Heart left ventricle (tissue), 16 donors: ENCODE data around the gene MAD2L2. TPM values are rescaled to one million over a fixed set of nuclear protein-coding genes. Genes with fewer than 3 reads are reported as not detected.

ENCODE experiments used
- ATAC-seq, 4 donors: fragments of 200-7000 bp; cut with Tn5 transposase; one replicate each; pipeline ENCODE4 v1.9.1; 2020 to 2022; ENCODE audit warnings: moderate library complexity in 4 of 4, mild to moderate bottlenecking in 3 of 4, moderate number of reproducible peaks in 1 of 4
- DNase-seq, 5 donors: peaks; one replicate each; pipeline ENCODE4 v3.0.0-alpha.2; 2020
- H3K27ac ChIP-seq, 12 donors: fragments of 200-600 bp; sonication (generic) in 4 of 12; one replicate each; pipeline versions ENCODE4 v1.5.0 to v1.8.0; 2016 to 2022; ENCODE audit warnings: mild to moderate bottlenecking in 2 of 12
- H3K27me3 ChIP-seq, 9 donors: fragments of 200-600 bp; sonication (generic) in 2 of 9; one replicate each; pipeline versions ENCODE4 v1.5.1 to v1.8.0; 2016 to 2022; ENCODE audit warnings: mild to moderate bottlenecking in 3 of 9
- H3K36me3 ChIP-seq, 9 donors: fragments of 200-600 bp; sonication (generic) in 2 of 9; one replicate each; pipeline versions ENCODE4 v1.5.0 to v1.8.0; 2018 to 2022; ENCODE audit warnings: mild to moderate bottlenecking in 2 of 9
- H3K4me1 ChIP-seq, 12 donors: fragments of 200-600 bp; sonication (generic) in 4 of 12; one replicate each; pipeline versions ENCODE4 v1.5.0 to v1.8.0; 2016 to 2022; ENCODE audit warnings: mild to moderate bottlenecking in 3 of 12
- H3K4me3 ChIP-seq, 12 donors: fragments of 200-600 bp; sonication (generic) in 4 of 12; one replicate each; pipeline versions ENCODE4 v1.5.0 to v1.8.0; 2017 to 2022; ENCODE audit warnings: mild to moderate bottlenecking in 9 of 12, moderate library complexity in 4 of 12
- H3K9me3 ChIP-seq, 12 donors: fragments of 200-600 bp; sonication (generic) in 4 of 12; one replicate each; pipeline versions ENCODE4 v1.5.0 to v1.8.0; 2016 to 2022; ENCODE audit warnings: mild to moderate bottlenecking in 1 of 12
- CTCF ChIP-seq, 12 donors: fragments of 200-600 bp; sonication (generic) in 4 of 12; IDR thresholded peaks; one replicate each; pipeline versions ENCODE4 v1.5.0 to v1.8.0; 2018 to 2022; ENCODE audit warnings: antibody characterized with exemption in 12 of 12, mild to moderate bottlenecking in 5 of 12
- POLR2A ChIP-seq, 2 donors: fragments of 450-650 bp; IDR thresholded peaks; one replicate each; pipeline ENCODE4 v1.6.1; 2017; ENCODE audit warnings: antibody characterized with exemption in 2 of 2, mild to moderate bottlenecking in 2 of 2, moderate library complexity in 2 of 2
- WGBS, 4 donors: extraction: QIAGEN DNeasy Blood & Tissue Kit in 2 of 4; methylation state at CpG; one replicate each; pipeline versions ENCODE4 v1.1.5 to v1.1.7; 2013 to 2018; 5-methylcytosine and 5-hydroxymethylcytosine counted together
- intact Hi-C, 10 donors: fragments of 100-400 bp; cut with DNase I; formaldehyde crosslinking; loops; one replicate each; pipeline versions ENCODE4 v1.11.1 to v1.14.2; 2022
- polyA plus RNA-seq, 2 donors: library from polyadenylated mRNA; stranded (reverse); fragments of 200-250 nt; gene quantifications; one replicate each; pipeline ENCODE4 v1.2.3, GENCODE V29; 2013
- total RNA-seq, 9 donors: library from RNA; depleted of rRNA in 2 of 9; stranded (reverse); fragments of >200 nt in 2 of 9; fragmentation: NEBNext Ultra II Directional in 3 of 9; extraction: Animal tissue kit (Norgen Biotek cat#: 25700) in 3 of 9; gene quantifications; one replicate each; pipeline versions ENCODE4 v1.1.0 to v1.2.4, GENCODE V29; 2016 to 2023
- donor health status: ischemic (EF 13 %, LVEDD 7.1; RV severe dilation, severe dysfunction).
- donor health status: healthy with polysubstance abuse.
- donor health status: DM: no; HTN: yes; CAD: no.
- donor health status: DM: no; HTN: no; CAD: no.
- donor health status: ischemic (EF 25% LVEDD 6.9; RV normal size, moderate dysfunction).
- donor health status: ischemic (EF 25% LVEDD 5.7; RV mildly dilated, moderate dysfunction).
- donor health status: healthy.
- donor health status: DM: yes; HTN: yes; CAD: no.
- donor health status: ischemic (EF 35%, LVEDD 5.7; RV mildly dilated, moderate dysfunction).
- donor health status: nonischemic (EF 11% LVEDD 7.7; RV severe dilation, severe dysfunction).
- donor health status: DM: yes; HTN: yes; CAD: no.
- donor health status: PGD.
- donor health status: ischemic (EF 29% LVEDD 5.4; RV normal size, mild dysfunction).
- donor health status: nonischemic (EF 23%, LVEDD 6.1; RV moderate dilation, normal function).

MAD2L2 gene
- total and polyA plus RNA-seq, 11 donors, result 15.9 to 54.2 (median 18.5) TPM

GRCh38 chr1:11714831-11715575, 34.1 kb upstream of the MAD2L2 start:
- H3K27ac ChIP-seq, result no peak overlapping the region
- no peak for DNase-seq
- TF ChIP-seq CTCF (IDR thresholded peaks at IDR 0.05) (no peak), POLR2A (IDR thresholded peaks at IDR 0.05) (no peak)
- H3K4me1 ChIP-seq, result peaks cover 0 to 12% (median 7%) of the 10 kb centered on the region in 12 donors
- intact Hi-C loops, result loop anchor here in 4 of 10 donors (5.0 kb wide), 3 partner anchors 33 to 63 kb away; partner anchors contain the start of genes FBXO2 (in 3 of the 4), FBXO44 (in 3 of the 4), FBXO6 (in 1 of the 4) and MAD2L2 (in 1 of the 4)
- WGBS, 4 donors, result 68 to 78% (median 70%) methylated on average over 24 of the region's 24 CpGs
- no peaks in the 10 kb centered on the region for H3K36me3 ChIP-seq
- H3K27me3 ChIP-seq, result peaks cover 0 to 19% (median 0%) of the 10 kb centered on the region in 9 donors
- no peak overlapping the region for H3K4me3 ChIP-seq
- no peaks in the 10 kb centered on the region for H3K9me3 ChIP-seq
- no peak for ATAC-seq

GRCh38 chr1:11713095-11713494, 32.1 kb upstream of the MAD2L2 start:
- DNase-seq (no peak), ATAC-seq (no peak)
- Histone ChIP-seq H3K27me3 (peaks cover 0 to 23% (median 0%) of the 10 kb centered on the region in 9 donors), H3K27ac (no peak overlapping the region), H3K36me3 (no peaks in the 10 kb centered on the region), H3K9me3 (no peaks in the 10 kb centered on the region), H3K4me3 (no peak overlapping the region), H3K4me1 (peaks cover 0 to 4% (median 2%) of the 10 kb centered on the region in 12 donors)
- 80 to 84% (median 83%) methylated on average over 11 of the region's 11 CpGs for whole genome bisulfite sequencing, 4 donors
- intact Hi-C loops, result no loop called here
- no peak for TF ChIP-seq CTCF (IDR thresholded peaks at IDR 0.05)
- no peak for TF ChIP-seq POLR2A (IDR thresholded peaks at IDR 0.05)

GRCh38 chr1:11712285-11712684, 31.3 kb upstream of the MAD2L2 start:
- H3K36me3 ChIP-seq, result no peaks in the 10 kb centered on the region
- no peak overlapping the region for H3K4me3 ChIP-seq
- no peak overlapping the region for H3K27ac ChIP-seq
- peaks cover 0 to 26% (median 0%) of the 10 kb centered on the region in 9 donors for H3K27me3 ChIP-seq
- H3K4me1 ChIP-seq, result peaks cover 0 to 12% (median 9%) of the 10 kb centered on the region in 12 donors
- no peaks in the 10 kb centered on the region for H3K9me3 ChIP-seq
- WGBS, 4 donors, result 88 to 93% (median 90%) methylated on average over 8 of the region's 8 CpGs
- ATAC-seq, result no peak
- TF ChIP-seq POLR2A (IDR thresholded peaks at IDR 0.05), result no peak
- no peak for TF ChIP-seq CTCF (IDR thresholded peaks at IDR 0.05)
- intact Hi-C loops, result no loop called here
- DNase-seq, result no peak

- DNase-seq, result no peak
- peaks cover 0 to 13% (median 9%) of the 10 kb centered on the region in 12 donors for H3K4me1 ChIP-seq
- no peak for TF ChIP-seq POLR2A (IDR thresholded peaks at IDR 0.05)
- no peak for TF ChIP-seq CTCF (IDR thresholded peaks at IDR 0.05)
- H3K9me3 ChIP-seq, result no peaks in the 10 kb centered on the region
- ATAC-seq, result no peak
- intact Hi-C loops, result no loop called here
- H3K27me3 ChIP-seq, result peaks cover 0 to 19% (median 0%) of the 10 kb centered on the region in 9 donors
- no peaks in the 10 kb centered on the region for H3K36me3 ChIP-seq
- WGBS, 4 donors, result 80 to 95% (median 92%) methylated on average over 4 to 5 of the region's 5 CpGs
- H3K27ac ChIP-seq, result no peak overlapping the region
- no peak overlapping the region for H3K4me3 ChIP-seq
Measured at GRCh38 chr1:11711490-11711889, 30.5 kb upstream of the MAD2L2 start.
